ENCODE measurements around the gene API5. TPM values are rescaled to one million over a fixed set of nuclear protein-coding genes. Genes with fewer than 3 reads are reported as not detected.

The API5 gene
- total RNA-seq, 1 donor from 2014 or later = 101 TPM

- H3K9me3 Mint-ChIP-seq (ENCODE audit: unreplicated experiment) = no peaks in the 10 kb centered on the region
- no peak overlapping the region for H3K4me3 Mint-ChIP-seq (ENCODE audit: unreplicated experiment)
- no peak for DNase-seq
- TF ChIP-seq CTCF (IDR thresholded peaks at IDR 0.05; ENCODE audit: partially characterized antibody, unreplicated experiment) = no peak
- H3K36me3 Mint-ChIP-seq (ENCODE audit: unreplicated experiment) = no peaks in the 10 kb centered on the region
- H3K27ac Mint-ChIP-seq (ENCODE audit: unreplicated experiment) = no peak overlapping the region
- no peaks in the 10 kb centered on the region for H3K27me3 Mint-ChIP-seq (ENCODE audit: unreplicated experiment)
- H3K4me1 Mint-ChIP-seq (ENCODE audit: low read depth, unreplicated experiment) = peaks cover 8% of the 10 kb centered on the region
Observed at GRCh38 chr11:43367382-43368178, 55.8 kb downstream of the API5 start.

GRCh38 chr11:43376065-43376464 lies 64.3 kb downstream of the API5 start:
- Mint-ChIP-seq H3K4me3 (ENCODE audit: unreplicated experiment) (no peak overlapping the region), H3K9me3 (ENCODE audit: unreplicated experiment) (no peaks in the 10 kb centered on the region), H3K27me3 (ENCODE audit: unreplicated experiment) (no peaks in the 10 kb centered on the region), H3K36me3 (ENCODE audit: unreplicated experiment) (no peaks in the 10 kb centered on the region), H3K27ac (ENCODE audit: unreplicated experiment) (no peak overlapping the region), H3K4me1 (ENCODE audit: low read depth, unreplicated experiment) (no peaks in the 10 kb centered on the region)
- TF ChIP-seq CTCF (IDR thresholded peaks at IDR 0.05; ENCODE audit: partially characterized antibody, unreplicated experiment) = no peak
- DNase-seq = no peak

- no peak for TF ChIP-seq CTCF (IDR thresholded peaks at IDR 0.05; ENCODE audit: partially characterized antibody, unreplicated experiment)
- Mint-ChIP-seq H3K36me3 (ENCODE audit: unreplicated experiment) (no peaks in the 10 kb centered on the region), H3K27me3 (ENCODE audit: unreplicated experiment) (no peaks in the 10 kb centered on the region), H3K9me3 (ENCODE audit: unreplicated experiment) (no peaks in the 10 kb centered on the region), H3K4me1 (ENCODE audit: low read depth, unreplicated experiment) (no peaks in the 10 kb centered on the region), H3K4me3 (ENCODE audit: unreplicated experiment) (no peak overlapping the region), H3K27ac (ENCODE audit: unreplicated experiment) (no peak overlapping the region)
- DNase-seq = no peak
Observed at GRCh38 chr11:43376594-43376993, 64.8 kb downstream of the API5 start.

GRCh38 chr11:43377389-43377788 lies 65.6 kb downstream of the API5 start:
- no peak for TF ChIP-seq CTCF (IDR thresholded peaks at IDR 0.05; ENCODE audit: partially characterized antibody, unreplicated experiment)
- no peak overlapping the region for H3K4me3 Mint-ChIP-seq (ENCODE audit: unreplicated experiment)
- no peak for DNase-seq
- no peaks in the 10 kb centered on the region for H3K4me1 Mint-ChIP-seq (ENCODE audit: low read depth, unreplicated experiment)
- H3K36me3 Mint-ChIP-seq (ENCODE audit: unreplicated experiment) = no peaks in the 10 kb centered on the region
- no peak overlapping the region for H3K27ac Mint-ChIP-seq (ENCODE audit: unreplicated experiment)
- no peaks in the 10 kb centered on the region for H3K9me3 Mint-ChIP-seq (ENCODE audit: unreplicated experiment)
- H3K27me3 Mint-ChIP-seq (ENCODE audit: unreplicated experiment) = no peaks in the 10 kb centered on the region

- Mint-ChIP-seq H3K4me1 (ENCODE audit: low read depth, unreplicated experiment) (no peaks in the 10 kb centered on the region), H3K27me3 (ENCODE audit: unreplicated experiment) (no peaks in the 10 kb centered on the region), H3K27ac (ENCODE audit: unreplicated experiment) (no peak overlapping the region), H3K4me3 (ENCODE audit: unreplicated experiment) (no peak overlapping the region), H3K36me3 (ENCODE audit: unreplicated experiment) (no peaks in the 10 kb centered on the region), H3K9me3 (ENCODE audit: unreplicated experiment) (no peaks in the 10 kb centered on the region)
- no peak for TF ChIP-seq CTCF (IDR thresholded peaks at IDR 0.05; ENCODE audit: partially characterized antibody, unreplicated experiment)
- DNase-seq = no peak
Observed at GRCh38 chr11:43378897-43379296, 67.1 kb downstream of the API5 start.
